NT2/D1 (cell line): ENCODE measurements around the gene NEK5.

Experiments used
- DNase-seq: peaks from one replicate; pipeline ENCODE4 v3.0.0-alpha.2; 2011; ENCODE audit warnings: low read depth, low spot score
- H3K27me3 ChIP-seq: 2 replicates; pipeline ENCODE4 v1.6.0; 2011; ENCODE audit warnings: mild to moderate bottlenecking; ENCODE audit not compliant: insufficient read length, insufficient read depth
- H3K36me3 ChIP-seq: 2 replicates; pipeline ENCODE4 v1.6.1; 2011; ENCODE audit warnings: mild to moderate bottlenecking, low read length, mixed read lengths; ENCODE audit not compliant: insufficient read depth, insufficient read length
- H3K4me1 ChIP-seq: 2 replicates; pipeline ENCODE4 v1.5.1; 2011; ENCODE audit not compliant: insufficient read depth, insufficient read length
- H3K4me3 ChIP-seq: 2 replicates; pipeline ENCODE4 v1.5.1; 2011; ENCODE audit warnings: low read depth; ENCODE audit not compliant: insufficient read length
- H3K9ac ChIP-seq: 2 replicates; pipeline ENCODE4 v1.6.0; 2011; ENCODE audit warnings: low read depth; ENCODE audit not compliant: insufficient read length
- H3K9me3 ChIP-seq: 2 replicates; pipeline ENCODE4 v1.5.1; 2011; ENCODE audit warnings: mild to moderate bottlenecking, low read length; ENCODE audit not compliant: insufficient read depth
- SUZ12 ChIP-seq: IDR thresholded peaks from 2 replicates; pipeline ENCODE4 v1.6.1; 2011; ENCODE audit not compliant: insufficient read length, insufficient read depth; ENCODE audit errors: extremely low read depth
- YY1 ChIP-seq: IDR thresholded peaks from 2 replicates; pipeline ENCODE4 v1.6.1; 2011; ENCODE audit not compliant: insufficient read length, insufficient read depth
- ZNF274 ChIP-seq: IDR thresholded peaks from 2 replicates; pipeline ENCODE4 v1.6.1; 2011; ENCODE audit warnings: mild to moderate bottlenecking, low read depth, low read length

Gene NEK5

DNA sequence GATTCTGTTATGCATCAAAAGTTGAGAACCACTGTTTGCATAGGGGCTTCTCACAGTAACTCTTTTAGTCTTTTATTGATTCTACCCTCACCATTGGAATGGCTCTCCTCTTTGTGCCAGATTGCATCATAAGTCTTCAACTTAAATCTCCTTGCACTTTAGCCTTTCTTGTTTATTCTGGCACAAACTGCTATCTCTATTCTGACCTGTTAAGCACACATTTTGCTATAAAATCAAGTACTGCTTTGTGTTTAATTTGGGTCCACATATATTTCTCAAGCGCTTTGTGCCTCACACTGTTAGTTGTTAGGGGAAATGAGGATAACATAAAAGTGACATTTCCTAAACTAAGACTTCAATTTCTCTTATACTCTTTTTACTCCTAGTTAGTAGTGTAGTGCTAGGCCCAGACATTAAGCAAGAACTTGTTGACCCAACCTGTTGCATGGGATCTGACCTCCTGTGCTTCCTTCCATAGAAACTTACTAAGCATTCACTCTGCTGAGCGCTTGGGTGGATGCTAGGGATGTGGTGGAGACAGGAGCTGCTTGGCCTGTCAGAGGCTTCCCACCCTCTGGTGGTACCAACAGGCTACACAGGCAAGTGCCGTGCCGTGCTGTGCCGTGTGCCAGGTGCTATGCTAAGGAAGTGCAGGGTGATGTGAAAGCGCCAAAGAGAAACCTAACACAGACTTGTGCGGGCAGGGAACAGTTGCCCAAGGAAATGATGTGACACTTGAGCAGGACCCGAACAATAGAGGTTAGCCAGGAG is 103.2 kb downstream of the NEK5 start:
- DNase-seq, result no peak
- H3K36me3 ChIP-seq, result peaks cover 20% of the 10 kb centered on the region
- H3K9me3 ChIP-seq, result no peaks in the 10 kb centered on the region

DNA sequence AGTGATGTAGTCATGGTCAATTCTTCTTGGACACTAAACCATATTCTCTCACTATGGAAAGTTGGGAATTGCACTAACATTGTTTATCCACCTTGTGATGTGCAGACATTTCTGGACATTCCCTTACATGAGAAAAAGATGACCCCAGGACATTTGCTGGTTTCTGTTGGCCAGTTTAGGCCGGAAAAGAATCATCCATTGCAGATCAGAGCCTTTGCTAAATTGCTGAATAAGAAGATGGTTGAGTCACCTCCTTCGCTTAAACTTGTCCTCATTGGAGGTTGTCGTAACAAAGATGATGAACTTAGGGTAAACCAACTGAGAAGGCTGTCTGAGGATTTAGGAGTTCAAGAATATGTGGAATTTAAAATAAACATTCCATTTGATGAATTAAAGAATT is 104.4 kb downstream of the NEK5 start, which contains the start of gene UTP14C:
Gene UTP14C, plus strand, starts transcription at position 211 of the 400 bp plus-strand sequence. CDS start 4,114 bp downstream, outside the sequence.
- no peaks in the 10 kb centered on the region for H3K27me3 ChIP-seq
- H3K4me1 ChIP-seq, result no peaks in the 10 kb centered on the region
- H3K9ac ChIP-seq, result no peak within 1 kb of the TSS
- TF ChIP-seq SUZ12 (no peak), YY1 (no peak), ZNF274 (no peak)
- peaks cover 23% of the 10 kb centered on the region for H3K36me3 ChIP-seq
- no peak within 1 kb of the TSS for H3K4me3 ChIP-seq
- no peaks in the 10 kb centered on the region for H3K9me3 ChIP-seq
- no peak for DNase-seq

More for the DNA sequence above, 103.2 kb downstream of the NEK5 start:
- TF ChIP-seq YY1, result no peak
- no peak for TF ChIP-seq SUZ12
- TF ChIP-seq ZNF274, result no peak
- Histone ChIP-seq H3K4me1 (no peaks in the 10 kb centered on the region), H3K4me3 (no peak overlapping the region), H3K27me3 (no peaks in the 10 kb centered on the region), H3K9ac (no peak overlapping the region)

DNA sequence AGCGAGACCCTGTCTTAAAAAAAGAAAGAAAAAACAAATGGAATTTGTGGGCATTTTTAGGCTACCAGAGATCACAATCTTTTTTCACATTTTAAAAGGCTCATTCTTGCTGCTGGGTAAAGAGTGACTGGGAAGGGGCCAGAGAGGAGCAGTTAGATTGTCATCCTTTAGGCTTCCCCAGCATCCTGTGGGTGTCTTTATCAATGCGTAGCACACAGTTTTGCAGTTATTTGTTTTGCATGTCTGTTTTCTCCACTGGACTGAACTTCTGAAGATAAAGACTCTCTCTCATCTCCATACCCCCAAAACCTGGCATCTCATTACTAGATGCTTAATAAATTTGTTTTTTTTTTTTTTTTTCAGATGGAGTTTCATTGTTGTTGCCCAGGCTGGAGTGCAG is 106.5 kb downstream of the NEK5 start:
- DNase-seq, result no peak
- Histone ChIP-seq H3K4me1 (no peaks in the 10 kb centered on the region), H3K9me3 (no peaks in the 10 kb centered on the region), H3K9ac (no peak overlapping the region), H3K36me3 (peaks cover 24% of the 10 kb centered on the region), H3K4me3 (no peak overlapping the region), H3K27me3 (no peaks in the 10 kb centered on the region)
- TF ChIP-seq YY1 (no peak), SUZ12 (no peak), ZNF274 (no peak)

DNA sequence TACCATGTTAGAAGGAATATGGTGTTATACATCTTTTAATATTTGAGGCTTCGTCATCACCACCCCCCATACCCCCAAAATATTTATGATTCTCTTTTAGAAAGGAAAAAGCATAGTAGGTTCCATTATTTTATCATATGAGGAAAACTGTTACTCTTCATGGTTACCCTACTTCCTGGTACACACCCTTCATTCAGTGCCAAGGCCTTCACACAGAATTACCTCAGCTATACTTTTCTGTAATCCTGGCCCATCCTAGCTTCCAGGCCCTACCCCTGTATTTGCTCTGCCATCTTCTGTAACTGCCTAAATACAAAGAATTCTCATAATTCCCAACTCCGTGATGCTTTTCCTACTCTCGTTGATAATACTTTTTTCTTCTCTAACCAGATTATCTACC is 108.7 kb downstream of the NEK5 start:
- Histone ChIP-seq H3K9me3 (no peaks in the 10 kb centered on the region), H3K36me3 (peaks cover 14% of the 10 kb centered on the region), H3K27me3 (no peaks in the 10 kb centered on the region), H3K9ac (no peak overlapping the region), H3K4me3 (no peak overlapping the region), H3K4me1 (no peaks in the 10 kb centered on the region)
- TF ChIP-seq ZNF274, result no peak
- no peak for TF ChIP-seq SUZ12
- no peak for TF ChIP-seq YY1
- no peak for DNase-seq

DNA sequence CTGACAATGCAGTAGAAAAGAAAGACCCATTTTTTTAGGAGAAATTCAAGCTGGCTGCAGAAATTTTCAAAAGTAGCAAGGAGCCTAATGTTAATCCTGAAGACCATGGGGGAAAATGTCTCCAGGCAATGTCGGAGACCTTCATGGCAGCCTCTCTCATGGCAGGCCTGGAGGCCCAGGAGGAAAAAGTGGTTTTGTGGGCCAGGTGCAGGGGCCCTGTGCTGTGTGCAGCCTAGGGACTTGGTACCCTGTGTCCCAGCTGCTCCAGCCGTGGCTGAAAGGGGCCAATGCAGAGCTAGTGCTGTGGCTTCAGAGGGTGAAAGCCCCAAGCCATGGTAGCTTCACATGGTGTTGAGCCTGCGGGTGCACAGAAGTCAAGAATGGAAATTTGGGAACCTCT is 112.6 kb downstream of the NEK5 start:
- no peaks in the 10 kb centered on the region for H3K27me3 ChIP-seq
- no peak for DNase-seq
- TF ChIP-seq SUZ12 (no peak), ZNF274 (no peak), YY1 (no peak)

DNA sequence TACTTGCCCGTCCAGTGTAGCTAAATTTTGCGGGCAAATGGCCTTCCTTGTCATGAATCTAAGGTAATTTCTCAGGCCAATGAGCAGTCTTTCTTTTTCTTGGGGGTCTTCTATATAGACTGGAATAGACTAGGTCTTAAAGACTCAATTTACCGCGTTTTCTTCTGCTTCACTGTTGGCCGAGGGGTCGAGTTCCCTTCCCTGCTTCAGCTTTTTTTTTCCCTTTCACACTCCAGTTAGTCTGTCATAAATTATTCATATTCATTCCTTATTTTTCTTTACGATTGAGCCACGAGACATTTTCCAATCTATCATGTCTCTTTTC is 116.4 kb downstream of the NEK5 start:
- H3K36me3 ChIP-seq, result no peaks in the 10 kb centered on the region
- TF ChIP-seq YY1, result no peak
- no peak for TF ChIP-seq SUZ12
- no peak for TF ChIP-seq ZNF274

More for the DNA sequence above, 112.6 kb downstream of the NEK5 start:
- no peak overlapping the region for H3K9ac ChIP-seq
- H3K9me3 ChIP-seq, result no peaks in the 10 kb centered on the region
- H3K36me3 ChIP-seq, result peaks cover 7% of the 10 kb centered on the region
- H3K4me1 ChIP-seq, result no peaks in the 10 kb centered on the region
- no peak overlapping the region for H3K4me3 ChIP-seq

DNA sequence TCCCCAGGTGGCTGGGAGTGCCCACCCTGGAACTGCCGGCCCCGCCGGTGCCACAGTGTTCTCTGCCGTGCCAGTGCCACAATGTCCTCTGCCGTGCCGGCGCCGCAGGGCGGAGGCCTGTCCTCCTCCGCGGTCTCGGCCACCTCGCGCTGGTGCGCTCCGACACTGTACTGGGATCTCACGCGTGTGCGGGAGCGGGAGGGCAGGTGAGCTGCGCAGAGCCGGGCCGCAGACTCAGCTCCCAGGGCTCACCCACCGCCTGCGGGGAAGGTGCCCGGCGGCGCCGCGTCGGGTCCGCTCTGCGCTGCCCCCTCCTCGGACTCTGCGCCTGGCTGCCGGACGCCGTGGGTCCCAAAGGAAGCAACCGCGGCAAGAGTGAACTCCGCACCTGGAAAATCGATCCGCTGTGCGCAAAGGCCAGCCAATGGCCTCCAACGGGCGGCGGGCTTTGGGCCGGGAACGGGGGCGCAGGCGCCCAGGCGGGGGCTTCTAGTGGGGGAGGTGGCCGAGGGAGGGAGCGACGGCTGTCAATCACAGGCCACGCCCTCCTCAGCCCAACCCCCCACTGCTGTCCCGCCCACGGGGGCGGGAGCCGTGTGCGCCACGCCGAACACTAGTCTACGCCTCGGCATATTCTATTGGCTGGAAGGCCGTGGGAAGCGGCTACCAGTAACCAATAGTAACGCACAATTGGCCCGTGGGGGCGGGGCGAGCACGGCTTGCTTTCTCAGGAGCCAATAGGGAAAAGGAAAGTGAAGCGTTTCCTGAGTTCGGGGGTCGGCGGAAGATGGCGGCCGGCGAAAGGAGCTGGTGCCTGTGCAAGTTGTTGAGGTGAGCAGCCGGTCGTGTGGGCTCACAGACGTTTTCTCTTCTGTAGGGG is 117.0 kb downstream of the NEK5 start, which contains the start of gene ALG11:
Gene ALG11, plus strand, starts transcription at position 767 of the 880 bp plus-strand sequence. Its CDS starts 21 bp downstream, at position 788.
- Histone ChIP-seq H3K27me3 (peaks cover 13% of the 10 kb centered on the region), H3K9ac (peak within 1 kb of the TSS; percentile 77), H3K4me1 (no peaks in the 10 kb centered on the region), H3K9me3 (no peaks in the 10 kb centered on the region), H3K4me3 (peak within 1 kb of the TSS; percentile 64), H3K36me3 (no peaks in the 10 kb centered on the region)
- TF ChIP-seq SUZ12 (no peak), YY1 (peak; percentile 47), ZNF274 (no peak)
- DNase-seq, result peak; percentile 92

More for the DNA sequence above, 116.4 kb downstream of the NEK5 start:
- DNase-seq, result no peak
- H3K9ac ChIP-seq, result peak overlapping the region; percentile 77
- H3K4me3 ChIP-seq, result peak overlapping the region; percentile 64
- no peaks in the 10 kb centered on the region for H3K9me3 ChIP-seq
- no peaks in the 10 kb centered on the region for H3K4me1 ChIP-seq
- H3K27me3 ChIP-seq, result peaks cover 13% of the 10 kb centered on the region
